AG09309 (cell line): ENCODE data around the gene EVX2.
A peak's percentile ranks its signal among the peaks of the same experiment; 100 is the strongest.

Source experiments
- DNase-seq: peaks from one replicate; pipeline ENCODE4 v3.0.0-alpha.2; 2010; ENCODE audit warnings: low read depth
- H3K4me3 ChIP-seq: 2 replicates; pipeline ENCODE4 v1.5.1; 2011; ENCODE audit warnings: mild to moderate bottlenecking, low read depth, low read length, moderate library complexity; ENCODE audit not compliant: control insufficient read depth
- CTCF ChIP-seq: IDR thresholded peaks from 2 replicates; pipeline ENCODE4 v1.5.1; 2011; ENCODE audit warnings: mild to moderate bottlenecking, low read depth, low read length, inconsistent platforms; ENCODE audit not compliant: insufficient read depth, control insufficient read depth; ENCODE audit errors: missing control alignments

The EVX2 gene

GRCh38 chr2:176129813-176130146 is 46.0 kb upstream of the EVX2 start:
- DNase-seq, result no peak
- H3K4me3 ChIP-seq, result peak overlapping the region; percentile 58
- no peak for TF ChIP-seq CTCF

GRCh38 chr2:176128982-176129796 is 45.4 kb upstream of the EVX2 start, which contains the start of gene HOXD8:
HOXD8 (plus strand) TSS chr2:176129705; CDS start chr2:176130367, 662 bp downstream.
- TF ChIP-seq CTCF, result no peak
- peak within 1 kb of the TSS; percentile 58 for H3K4me3 ChIP-seq
- no peak for DNase-seq

- no peak for DNase-seq
- TF ChIP-seq CTCF, result no peak
- H3K4me3 ChIP-seq, result peak overlapping the region; percentile 58
Measured at GRCh38 chr2:176128172-176128981, 44.6 kb upstream of the EVX2 start.

- H3K4me3 ChIP-seq, result no peak overlapping the region
- no peak for TF ChIP-seq CTCF
- no peak for DNase-seq
Measured at GRCh38 chr2:176127774-176128072, 44.0 kb upstream of the EVX2 start.

- TF ChIP-seq CTCF, result peak; percentile 73
- DNase-seq, result no peak
- H3K4me3 ChIP-seq, result no peak overlapping the region; the same call in 1 of the 2 replicates
Measured at GRCh38 chr2:176126929-176127773, 43.4 kb upstream of the EVX2 start.

GRCh38 chr2:176125772-176126054 is 42.0 kb upstream of the EVX2 start:
- no peak for DNase-seq
- no peak overlapping the region for H3K4me3 ChIP-seq
- no peak for TF ChIP-seq CTCF
